Activated CD4-positive, alpha-beta T cell treated with anti-CD3 and anti-CD28 coated beads for 48 hours (primary cell): ENCODE results near the gene SYN1.

Experiments used
- DNase-seq: peaks from one replicate; pipeline ENCODE4 v3.0.0-alpha.2; 2020

Gene SYN1

DNA sequence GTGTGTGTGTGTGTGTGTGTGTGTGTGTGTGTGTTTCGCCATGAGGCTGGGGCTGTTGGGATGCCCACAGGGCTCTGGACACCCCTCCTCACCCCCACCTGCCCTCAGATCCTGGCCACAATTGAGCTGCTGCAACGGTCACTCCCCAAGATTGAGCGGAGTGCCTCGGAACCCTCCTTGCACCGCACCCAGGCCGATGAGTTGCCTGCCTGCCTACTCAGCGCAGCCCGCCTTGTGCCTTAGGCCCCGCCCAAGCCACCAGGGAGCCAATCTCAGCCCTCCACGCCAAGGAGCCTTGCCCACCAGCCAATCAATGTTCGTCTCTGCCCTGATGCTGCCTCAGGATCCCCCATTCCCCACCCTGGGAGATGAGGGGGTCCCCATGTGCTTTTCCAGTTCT is 48.4 kb downstream of the SYN1 start:
- DNase-seq, result no peak

DNA sequence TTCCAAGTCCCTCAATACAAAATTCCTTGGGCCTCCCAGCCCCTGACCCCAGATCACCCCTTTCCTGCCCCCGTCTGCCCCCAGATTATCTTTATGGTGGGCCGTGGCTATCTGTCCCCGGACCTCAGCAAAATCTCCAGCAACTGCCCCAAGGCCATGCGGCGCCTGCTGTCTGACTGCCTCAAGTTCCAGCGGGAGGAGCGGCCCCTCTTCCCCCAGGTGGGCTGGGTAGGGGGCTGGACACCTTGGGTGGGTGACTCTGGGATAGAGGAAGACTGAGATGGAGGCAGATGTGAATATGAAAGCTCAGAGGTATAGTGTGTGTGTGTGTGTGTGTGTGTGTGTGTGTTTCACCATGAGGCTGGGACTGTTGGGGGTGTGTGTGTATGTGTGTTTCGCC is 48.9 kb downstream of the SYN1 start:
- no peak for DNase-seq

DNA sequence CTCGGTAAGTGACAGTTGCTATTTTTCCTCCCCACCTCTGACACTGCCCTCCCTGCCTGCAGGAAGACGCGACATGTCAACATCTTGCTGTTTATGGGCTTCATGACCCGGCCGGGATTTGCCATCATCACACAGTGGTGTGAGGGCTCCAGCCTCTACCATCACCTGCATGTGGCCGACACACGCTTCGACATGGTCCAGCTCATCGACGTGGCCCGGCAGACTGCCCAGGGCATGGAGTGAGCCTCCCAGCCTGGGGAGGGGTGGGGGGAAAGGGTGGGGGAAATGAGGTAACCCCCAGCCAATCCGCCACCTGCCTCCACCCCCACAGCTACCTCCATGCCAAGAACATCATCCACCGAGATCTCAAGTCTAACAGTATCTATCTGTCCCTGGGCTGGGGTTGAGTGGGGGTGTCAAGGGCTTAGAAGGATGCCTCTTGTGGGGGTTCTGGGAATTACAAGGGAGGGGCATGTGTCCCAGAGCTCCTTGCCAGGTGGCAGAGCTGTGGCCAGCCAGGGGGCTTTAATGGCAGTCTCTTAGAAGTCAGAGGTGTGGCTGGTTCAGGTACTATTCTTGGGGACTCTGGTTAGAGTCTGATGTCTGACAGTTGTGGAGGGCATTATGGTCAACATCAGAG is 50.9 kb downstream of the SYN1 start:
- DNase-seq, result peak; percentile 59

DNA sequence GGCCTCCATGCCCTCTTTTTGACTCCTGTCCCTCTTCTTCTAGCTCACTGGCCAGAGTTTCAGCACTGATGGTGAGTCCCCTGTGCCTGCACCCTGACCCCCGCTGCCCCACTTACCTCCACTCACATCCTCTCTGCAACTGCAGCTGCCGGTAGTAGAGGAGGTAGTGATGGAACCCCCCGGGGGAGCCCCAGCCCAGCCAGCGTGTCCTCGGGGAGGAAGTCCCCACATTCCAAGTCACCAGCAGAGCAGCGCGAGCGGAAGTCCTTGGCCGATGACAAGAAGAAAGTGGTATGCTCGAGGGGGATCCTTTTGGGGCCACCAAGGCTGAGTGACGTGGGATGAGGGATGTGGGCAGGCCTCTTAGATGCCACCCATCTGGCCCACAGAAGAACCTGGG is 52.8 kb downstream of the SYN1 start:
- DNase-seq, result no peak

DNA sequence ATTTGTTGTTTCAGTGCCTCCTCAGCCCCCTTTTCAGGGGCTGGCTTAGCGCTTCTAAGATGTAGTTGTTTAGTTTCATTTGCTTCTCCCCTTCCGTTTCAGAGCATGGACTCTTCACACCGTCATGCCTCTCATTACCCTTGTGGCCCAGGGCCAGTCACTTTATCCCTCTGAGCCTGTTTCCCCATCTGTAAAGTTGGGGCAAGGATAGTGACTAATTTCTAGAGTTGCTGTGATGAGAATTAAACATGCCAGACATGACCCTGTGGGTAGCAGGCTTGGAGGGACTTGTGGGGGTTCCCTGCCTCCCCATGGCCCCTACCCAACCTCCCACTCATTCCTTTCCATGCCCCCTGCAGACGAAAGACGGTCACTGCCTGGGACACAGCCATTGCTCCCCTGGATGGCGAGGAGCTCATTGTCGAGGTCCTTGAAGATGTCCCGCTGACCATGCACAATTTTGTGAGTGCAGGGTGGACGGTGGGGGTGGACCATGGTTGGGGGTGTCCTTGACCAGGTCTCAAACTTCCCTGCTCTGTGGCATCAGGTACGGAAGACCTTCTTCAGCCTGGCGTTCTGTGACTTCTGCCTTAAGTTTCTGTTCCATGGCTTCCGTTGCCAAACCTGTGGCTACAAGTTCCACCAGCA is 55.1 kb downstream of the SYN1 start:
- DNase-seq, result no peak

DNA sequence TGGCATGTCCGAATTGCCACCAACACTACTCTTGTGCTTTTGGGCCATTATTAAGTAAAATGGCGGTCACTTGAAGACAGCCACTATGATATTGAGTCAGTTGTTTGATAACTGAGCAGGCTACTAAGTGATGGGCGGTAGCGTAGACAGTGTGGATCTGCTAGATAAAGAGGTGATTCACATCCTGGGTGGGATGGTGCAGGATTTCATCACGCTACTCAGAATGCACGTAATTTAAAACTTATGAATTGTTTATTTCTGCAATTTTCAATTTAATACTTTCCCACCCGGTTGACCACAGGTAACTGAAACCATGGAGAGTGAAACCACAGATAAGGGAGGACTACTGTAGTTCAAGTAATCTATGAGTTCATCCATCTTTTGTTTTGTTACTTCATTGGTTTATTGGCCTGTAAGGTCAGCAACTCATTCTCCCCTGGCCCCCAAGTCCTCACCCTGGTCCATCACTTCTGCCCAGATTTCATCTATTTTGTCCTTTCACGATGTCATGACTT is 55.8 kb downstream of the SYN1 start:
- DNase-seq, result no peak

DNA sequence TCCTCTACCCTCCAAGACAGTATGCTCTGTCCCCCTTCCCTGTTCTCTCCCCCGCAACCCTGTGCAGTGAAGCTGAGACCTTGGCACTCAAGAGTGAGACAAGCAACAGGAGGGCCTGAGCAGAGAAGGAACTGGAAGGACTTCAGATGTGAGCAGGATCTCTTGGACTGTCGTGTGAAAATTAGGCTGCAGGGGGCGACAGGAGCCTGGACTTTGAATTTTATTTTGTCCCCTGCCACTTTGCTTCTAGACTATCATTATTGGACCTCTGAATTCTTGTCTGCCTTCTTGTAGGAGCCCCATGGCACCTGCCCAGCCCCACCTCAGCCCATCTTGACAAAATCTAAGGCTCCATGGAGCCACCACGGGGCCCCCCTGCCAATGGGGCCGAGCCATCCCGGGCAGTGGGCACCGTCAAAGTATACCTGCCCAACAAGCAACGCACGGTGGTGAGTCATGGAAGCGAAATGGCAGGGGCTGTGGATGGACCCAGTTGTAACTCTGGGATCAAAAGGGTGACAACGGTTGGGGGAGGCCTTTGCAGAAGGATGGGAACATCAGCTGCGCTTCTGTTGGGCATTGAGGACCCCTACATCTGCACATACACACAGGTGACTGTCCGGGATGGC is 56.9 kb downstream of the SYN1 start:
- peak; percentile 57 for DNase-seq

DNA sequence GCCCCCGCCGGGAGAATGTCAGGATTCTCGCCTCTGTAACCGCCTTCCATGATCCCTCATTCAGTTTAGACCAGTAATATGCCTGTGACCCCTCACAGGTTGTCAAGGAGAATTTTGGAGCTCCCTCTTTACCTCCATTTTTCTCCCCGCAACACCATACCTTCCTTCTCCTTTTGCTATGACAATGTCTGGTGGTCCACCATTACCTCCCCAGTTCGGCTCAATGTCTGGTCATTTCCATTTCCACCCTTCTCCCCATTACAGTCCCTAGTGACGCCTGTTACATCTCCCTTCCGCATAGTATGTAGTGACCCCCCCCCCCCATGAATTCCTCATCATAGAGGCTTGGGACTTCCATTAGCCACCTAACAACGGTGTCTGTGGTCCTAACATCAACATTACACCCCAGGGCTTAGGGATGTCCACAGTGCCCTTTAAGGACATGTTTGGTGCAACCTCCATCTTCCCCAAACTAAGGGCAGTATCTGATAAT is 58.0 kb downstream of the SYN1 start:
- no peak for DNase-seq

DNA sequence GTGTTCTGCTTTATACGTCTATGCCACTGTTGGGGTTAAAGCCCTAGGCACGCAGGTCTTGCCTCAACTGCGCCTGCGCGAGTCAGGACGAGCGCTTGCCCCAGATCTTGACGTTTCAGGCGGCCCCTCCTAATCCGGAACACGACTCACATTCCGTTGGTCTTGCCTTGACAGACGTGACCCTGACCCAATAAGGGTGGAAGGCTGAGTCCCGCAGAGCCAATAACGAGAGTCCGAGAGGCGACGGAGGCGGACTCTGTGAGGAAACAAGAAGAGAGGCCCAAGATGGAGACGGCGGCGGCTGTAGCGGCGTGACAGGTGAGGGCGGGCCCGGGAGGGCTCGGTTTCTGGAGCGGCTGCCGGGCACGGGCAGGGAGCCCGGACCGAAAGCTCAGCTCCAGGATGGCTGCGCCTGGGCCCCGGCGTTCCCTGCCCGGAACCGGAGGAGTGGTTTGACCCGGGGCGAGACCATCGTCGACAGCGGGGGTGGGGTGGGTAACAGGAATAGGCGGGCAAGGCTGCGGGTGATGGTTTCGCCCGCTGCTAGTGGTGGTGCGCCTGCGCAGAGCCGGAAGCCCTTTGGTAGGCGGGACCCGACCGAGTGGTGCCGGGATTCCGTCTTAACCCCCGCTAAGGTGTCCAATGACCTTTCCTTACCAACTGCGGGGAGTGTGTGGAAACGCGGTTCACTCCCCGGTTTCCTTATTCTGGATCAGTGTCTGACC is 58.6 kb downstream of the SYN1 start, which contains the start of gene ARAF:
ARAF (plus strand) TSS at position 272 of the 725 bp plus-strand sequence. CDS start 1,763 bp downstream, outside the sequence.
- peak; percentile 96 for DNase-seq

DNA sequence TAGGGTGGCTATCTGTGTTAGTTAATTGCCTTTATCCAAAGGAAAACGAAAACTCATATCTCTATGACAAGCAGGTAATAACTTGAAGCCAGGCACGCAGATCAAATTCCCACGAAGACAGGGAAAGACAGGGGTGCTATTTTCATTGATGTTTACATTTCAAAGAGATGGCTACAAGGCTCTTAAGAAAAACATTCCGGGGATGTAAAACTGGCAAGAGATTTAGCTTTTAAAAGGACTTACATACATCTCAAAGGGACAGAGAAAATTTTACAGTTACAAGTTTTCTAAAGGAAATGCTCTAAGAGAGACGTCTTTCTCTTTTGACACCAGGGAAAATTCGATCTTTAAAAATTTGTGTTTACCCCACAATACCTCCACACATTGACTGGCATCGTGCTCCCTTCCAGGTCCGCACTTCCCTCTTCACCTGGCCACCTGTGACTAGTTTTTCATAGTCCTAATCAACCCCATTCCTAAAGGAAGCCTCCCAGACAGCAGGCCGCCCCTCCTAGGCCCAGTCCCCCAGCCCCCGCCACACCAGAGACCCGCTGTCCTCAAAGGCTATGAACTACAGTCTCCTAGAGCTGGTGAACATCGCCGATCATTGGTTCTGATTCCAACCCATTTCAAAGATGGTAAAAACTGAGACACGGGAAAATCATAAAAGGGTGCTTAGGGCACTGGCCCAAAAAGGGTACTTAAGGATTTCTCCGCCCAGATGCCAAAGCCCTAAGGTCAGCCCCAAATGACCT is 59.3 kb downstream of the SYN1 start:
- no peak for DNase-seq

DNA sequence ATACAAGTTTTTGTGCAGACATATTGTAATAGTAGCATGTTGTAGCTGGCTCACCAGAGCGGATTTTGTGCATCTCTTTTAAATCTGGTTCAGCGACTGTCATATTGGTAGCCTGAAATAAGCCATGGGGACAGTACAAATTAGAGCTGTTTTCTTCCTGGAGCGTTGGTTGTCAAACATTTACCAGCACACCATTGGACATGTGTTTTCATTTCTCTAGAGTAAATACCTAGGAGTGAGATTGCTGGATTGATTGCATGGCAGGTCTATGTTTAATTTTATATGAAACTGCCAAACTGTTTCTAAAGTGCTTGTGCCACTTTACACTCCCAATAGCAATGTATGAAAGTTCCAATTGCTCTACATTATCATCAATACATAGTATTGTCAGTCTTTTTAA is 61.2 kb downstream of the SYN1 start:
- DNase-seq, result no peak

DNA sequence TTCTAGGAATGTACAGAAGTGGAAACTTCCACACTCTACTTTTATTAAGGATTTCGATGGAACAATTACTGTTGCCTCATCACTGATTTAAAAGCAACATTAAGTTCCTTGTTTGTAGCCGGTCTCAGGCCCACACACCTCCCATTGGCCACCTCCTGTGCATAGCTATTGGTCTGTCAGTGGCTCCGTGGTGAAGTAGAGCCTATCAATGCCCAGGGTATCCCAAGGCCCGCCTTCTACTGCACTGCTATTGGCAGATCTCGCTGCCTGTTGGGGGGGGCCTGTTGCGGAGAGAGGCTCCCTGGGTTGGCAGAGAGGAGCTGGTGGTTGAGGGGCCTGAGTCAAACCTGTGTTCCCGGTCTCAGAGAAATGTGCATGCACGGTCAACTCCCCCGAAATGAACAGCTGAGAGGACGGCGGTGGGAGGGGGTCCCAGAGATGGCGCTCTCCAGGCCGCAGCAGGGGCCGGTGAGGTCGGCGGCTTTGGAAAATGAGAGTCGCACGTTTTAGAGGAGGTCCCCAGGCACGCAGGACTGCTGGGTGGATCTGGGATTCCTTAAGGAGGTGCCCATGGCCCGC is 63.5 kb downstream of the SYN1 start:
- peak; percentile 88 for DNase-seq

DNA sequence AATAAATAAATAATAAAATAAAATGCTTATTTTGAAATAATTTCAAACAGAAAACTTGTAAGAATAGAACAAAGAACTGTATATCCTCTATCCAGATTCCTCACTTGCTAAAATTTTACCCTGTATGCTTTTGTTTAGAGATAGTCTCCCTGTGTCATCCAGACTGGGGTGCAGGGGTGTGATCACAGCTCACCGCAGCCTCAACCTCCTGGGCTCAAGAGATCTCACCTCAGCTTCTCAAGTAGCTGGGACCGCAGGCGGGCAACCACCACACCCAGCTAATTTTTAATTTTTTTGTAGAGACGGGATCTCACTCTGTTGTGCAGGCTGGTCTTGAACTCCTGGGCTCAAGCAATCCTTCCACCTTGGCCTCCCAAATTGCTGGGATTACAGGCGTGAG is 76.2 kb downstream of the SYN1 start:
- no peak for DNase-seq

DNA sequence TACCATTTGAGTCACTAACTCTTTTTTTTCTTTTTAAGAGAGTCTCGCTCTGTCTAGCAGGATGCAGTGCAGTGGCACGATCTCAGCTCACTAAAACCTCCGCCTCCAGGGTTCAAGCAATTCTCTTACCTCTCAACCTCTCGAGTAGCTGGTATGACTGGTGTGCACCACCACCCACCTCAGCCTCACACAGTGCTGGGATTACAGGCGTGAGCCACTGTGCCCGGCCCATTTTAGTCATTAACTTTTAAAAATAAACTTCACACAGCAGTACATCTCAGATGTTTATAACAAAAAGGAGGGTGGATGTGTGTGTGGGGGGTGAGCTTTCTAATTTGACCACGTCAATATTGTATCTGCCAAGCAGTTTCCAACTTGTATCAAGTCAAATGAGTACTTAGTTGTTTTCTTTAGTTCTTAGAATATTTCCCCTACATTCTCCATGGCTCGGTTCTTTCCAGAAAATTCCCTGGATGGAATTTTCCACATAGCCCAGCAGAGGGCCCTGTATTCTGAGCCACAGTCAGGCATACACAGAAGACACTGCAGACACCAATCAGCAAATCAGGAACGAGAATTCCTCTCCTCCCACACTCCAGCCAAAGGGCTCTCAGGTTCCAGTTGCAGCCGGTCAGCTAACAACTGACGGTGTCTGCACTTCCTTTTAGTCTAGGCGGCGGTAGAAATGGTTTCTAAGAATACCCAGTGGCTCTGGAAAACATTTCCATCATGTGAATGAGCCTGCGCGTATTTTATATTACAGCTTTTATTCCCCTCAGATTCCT is 78.7 kb downstream of the SYN1 start:
- no peak for DNase-seq

DNA sequence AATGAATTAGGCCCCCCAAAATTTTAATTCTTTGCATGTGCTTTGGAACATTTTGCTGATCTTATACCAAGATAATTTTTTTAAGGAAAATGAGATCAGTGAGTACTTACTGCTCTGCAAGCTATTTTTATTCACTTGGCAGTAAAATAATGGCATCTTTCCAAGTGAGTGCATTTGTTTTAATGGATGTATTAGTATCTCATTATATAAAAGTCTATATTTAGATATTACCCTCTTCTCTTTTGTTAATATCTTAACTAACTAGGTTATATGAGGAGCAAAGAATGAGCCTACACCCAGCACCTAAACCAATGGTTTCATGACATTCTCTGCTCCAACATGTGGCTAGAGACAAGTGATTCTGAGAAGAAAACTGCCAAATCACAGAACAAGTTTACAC is 79.8 kb downstream of the SYN1 start:
- no peak for DNase-seq

DNA sequence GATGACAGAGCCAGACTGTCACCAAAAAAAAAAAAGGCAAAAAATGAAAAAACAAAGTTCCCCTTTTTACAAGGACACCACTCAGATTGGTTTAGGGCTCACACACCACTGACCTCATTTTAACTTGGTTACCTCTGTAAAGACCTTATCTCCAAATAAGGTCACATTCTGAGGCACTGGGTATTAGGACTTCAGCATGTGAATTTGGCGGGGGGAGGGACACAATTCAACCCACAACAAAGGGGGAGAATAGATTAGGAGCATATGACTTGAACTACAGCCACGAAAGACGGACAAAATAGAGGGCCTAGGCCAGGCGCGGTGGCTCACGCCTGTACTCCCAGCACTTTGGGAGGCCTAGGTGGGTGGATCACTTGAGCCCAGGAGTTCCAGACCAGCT is 89.6 kb downstream of the SYN1 start:
- DNase-seq, result no peak

DNA sequence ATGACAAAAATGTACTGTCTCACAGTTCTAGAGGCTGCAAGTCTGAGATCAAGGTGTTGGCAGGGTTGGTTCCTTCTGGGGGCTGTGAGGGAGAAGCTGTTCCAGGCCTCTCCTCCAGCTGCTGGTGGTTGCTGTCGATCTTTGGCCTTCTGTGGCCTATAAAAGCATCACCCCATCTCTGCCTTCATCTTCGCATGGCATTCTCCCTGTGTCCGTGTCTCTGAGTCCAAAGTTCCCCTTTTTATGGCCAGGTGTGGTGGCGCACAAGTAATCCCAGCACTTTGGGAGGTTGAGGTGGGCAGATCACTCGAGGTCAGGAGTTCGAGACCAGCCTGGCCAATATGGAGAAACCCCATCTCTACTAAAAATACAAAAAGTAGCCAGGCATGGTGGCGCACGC is 90.1 kb downstream of the SYN1 start:
- no peak for DNase-seq

DNA sequence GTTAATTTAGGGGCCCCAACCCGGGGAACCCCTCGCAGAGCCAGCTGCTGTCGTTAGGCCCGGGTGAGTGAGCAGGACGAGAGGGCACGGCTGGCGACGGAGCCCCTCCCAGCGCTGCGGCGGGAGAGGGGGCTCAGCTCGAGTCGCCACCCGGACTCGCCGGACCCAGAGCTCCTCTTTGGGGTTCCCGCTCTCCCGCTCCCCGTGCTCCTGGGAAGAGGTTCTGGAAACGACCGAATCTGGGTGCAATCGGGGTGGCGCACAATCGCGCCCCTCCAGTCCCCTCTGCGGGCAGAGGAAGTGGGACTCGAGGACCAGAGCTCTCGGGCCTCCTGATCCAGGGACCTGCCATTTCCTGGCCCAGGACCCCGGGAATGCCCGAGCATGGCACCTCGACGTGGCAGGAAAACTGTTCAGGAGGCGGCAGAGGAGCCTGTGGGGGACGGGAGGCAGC is 95.9 kb downstream of the SYN1 start:
- no peak for DNase-seq

DNA sequence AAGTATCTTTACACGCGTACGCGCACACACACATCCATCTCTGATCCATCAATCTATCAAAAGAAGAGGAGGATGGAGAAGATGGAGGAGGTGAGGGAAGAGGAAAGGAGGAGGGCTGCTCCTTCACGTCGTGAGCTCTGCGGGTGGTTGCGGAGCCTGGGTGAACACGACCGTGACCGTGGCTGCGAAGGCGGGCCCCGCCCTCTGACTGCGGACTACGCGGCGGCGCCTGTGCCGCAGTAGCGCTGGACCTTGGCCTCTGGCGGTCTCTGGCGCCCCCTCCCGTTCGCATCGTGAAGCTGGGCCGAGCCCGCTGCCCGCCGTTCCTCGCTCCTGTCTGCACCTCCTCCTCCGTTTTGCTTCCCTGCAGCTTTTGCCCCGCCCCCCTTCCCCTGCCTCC is 96.4 kb downstream of the SYN1 start:
- DNase-seq, result peak; percentile 84
